K562 (cell line): ENCODE data around the gene ARPC4. TPM values are rescaled to one million over a fixed set of nuclear protein-coding genes. Genes with fewer than 3 reads are reported as not detected.
A peak's percentile ranks its signal among the peaks of the same experiment; 100 is the strongest.

Experiments used
- ATAC-seq: fragments of 200-7000 bp; cut with Tn5 transposase; 3 replicates; pipeline ENCODE4 v1.9.1; 2020; ENCODE audit warnings: moderate library complexity
- BruUV-seq: library from RNA; stranded (reverse); fragments of 400-500 nt; replicated peaks from 2 replicates; lab custom pipeline; 2021; lab: Mats Ljungman, UMichigan
- CTCF ChIA-PET: fragments of 300-600 bp; formaldehyde crosslinking; extraction: SDS; loops from one replicate; lab custom pipeline; 2021; ENCODE audit warnings: low intra/inter-chr PET ratio; lab: Yijun Ruan, JAX
- POLR2A ChIA-PET: fragments of 300-600, 350-650 bp; sonication (Branson Sonifier 250); formaldehyde crosslinking; extraction: SDS; loops from one replicate; lab custom pipeline; 2021; ENCODE audit warnings: antibody characterized with exemption, inconsistent platforms; lab: Yijun Ruan, JAX
- DNase-seq, 4 experiments: peaks; one replicate each; pipeline versions ENCODE4 v3.0.0 to v3.0.0-alpha.2; 2011 to 2018; ENCODE audit warnings: low spot score in 3 of 4, mixed read lengths in 3 of 4; ENCODE audit errors: extremely low read depth in 1 of 4
- FAIRE-seq: peaks from 2 replicates; lab custom pipeline; 2011; peaks lifted over from hg19 to GRCh38; lab: Jason Lieb, UNC
- H2AFZ ChIP-seq: 2 replicates; pipeline ENCODE4 v1.6.0; 2011; ENCODE audit warnings: low read depth, low read length, control low read depth, inconsistent platforms
- H3K27ac ChIP-seq: fragments of 200-600 bp; 3 replicates; pipeline ENCODE4 v1.8.0; 2011; ENCODE audit warnings: low read depth, mild to moderate bottlenecking, control low read depth, inconsistent platforms, low read length, moderate library complexity, mixed read lengths; ENCODE audit errors: extremely low read depth
- H3K27me3 ChIP-seq, 2 experiments: fragments of 300-600 bp in 1 of 2; 2 replicates in 1 of 2; 3 replicates in 1 of 2; pipeline versions ENCODE4 v1.6.0 to v1.8.0; 2011; ENCODE audit warnings: inconsistent platforms in 2 of 2, low read length in 2 of 2, mild to moderate bottlenecking in 1 of 2, mixed read lengths in 1 of 2, moderate library complexity in 1 of 2; ENCODE audit not compliant: control insufficient read depth in 2 of 2, insufficient read depth in 2 of 2
- H3K36me3 ChIP-seq: fragments of 300-600 bp; 3 replicates; pipeline ENCODE4 v1.8.0; 2011; ENCODE audit warnings: mild to moderate bottlenecking, low read length, inconsistent platforms; ENCODE audit not compliant: control insufficient read depth, insufficient read depth
- H3K4me1 ChIP-seq, 2 experiments: fragments of 200-600 bp in 1 of 2; replicated peaks in 1 of 2; 2 replicates in 1 of 2; 3 replicates in 1 of 2; pipeline versions ENCODE4 v1.5.1 to v1.8.0; 2011; ENCODE audit warnings: inconsistent platforms in 2 of 2, low read length in 2 of 2, mild to moderate bottlenecking in 1 of 2, mixed read lengths in 1 of 2, moderate library complexity in 1 of 2; ENCODE audit not compliant: control insufficient read depth in 2 of 2, insufficient read depth in 2 of 2
- H3K4me2 ChIP-seq: 2 replicates; pipeline ENCODE4 v1.6.1; 2011; ENCODE audit warnings: low read length, control low read depth, inconsistent platforms, mixed read lengths; ENCODE audit not compliant: insufficient read depth
- H3K4me3 ChIP-seq: fragments of 200-600 bp; sonication (generic), shearing (Covaris generic); 2 replicates; pipeline ENCODE4 v1.5.1; 2016; ENCODE audit warnings: control low read depth, inconsistent platforms
- H3K79me2 ChIP-seq: fragments of 200-600 bp; 3 replicates; pipeline ENCODE4 v1.8.0; 2011; ENCODE audit warnings: low read length, inconsistent platforms; ENCODE audit not compliant: control insufficient read depth, insufficient read depth
- H3K9ac ChIP-seq, 2 experiments: 2 replicates each; pipeline versions ENCODE4 v1.6.0 to v1.6.1; 2011; ENCODE audit warnings: low read depth in 2 of 2, low read length in 2 of 2, control low read depth in 1 of 2, inconsistent platforms in 1 of 2, mild to moderate bottlenecking in 1 of 2, mixed read lengths in 1 of 2; ENCODE audit not compliant: insufficient read depth in 1 of 2
- H3K9me1 ChIP-seq: one replicate; pipeline ENCODE4 v1.6.0; 2011; ENCODE audit warnings: inconsistent platforms, mild to moderate bottlenecking, low read length, moderate library complexity; ENCODE audit not compliant: control insufficient read depth, insufficient read depth
- H3K9me3 ChIP-seq: replicated peaks from 2 replicates; pipeline ENCODE4 v1.5.1; 2011; ENCODE audit warnings: low read depth, low read length, inconsistent platforms; ENCODE audit not compliant: control insufficient read depth, insufficient read depth
- H4K20me1 ChIP-seq: replicated peaks from 2 replicates; pipeline ENCODE4 v1.6.1; 2011; ENCODE audit warnings: low read length, inconsistent platforms, mixed read lengths; ENCODE audit not compliant: control insufficient read depth, insufficient read depth
- EP300 ChIP-seq: IDR thresholded peaks from 2 replicates; pipeline ENCODE4 v1.6.1; 2012; ENCODE audit warnings: low read length, improper control_type of control experiment
- ERF ChIP-seq: fragments of 450-650 bp; formaldehyde crosslinking; IDR thresholded peaks from 2 replicates; pipeline ENCODE4 v1.4.0; 2020; ENCODE audit warnings: mild to moderate bottlenecking, mixed read lengths
- HDAC2 ChIP-seq: fragments of 450-650 bp; IDR thresholded peaks from 2 replicates; pipeline ENCODE4 v1.6.1; 2016; ENCODE audit warnings: mild to moderate bottlenecking
- HNRNPL ChIP-seq: fragments of 200-400 bp; formaldehyde crosslinking; IDR thresholded peaks from 2 replicates; pipeline ENCODE4 v1.6.1; 2017; ENCODE audit warnings: low read depth, mild to moderate bottlenecking, low read length
- JUND ChIP-seq, 2 experiments: IDR thresholded peaks; 2 replicates in 1 of 2; 3 replicates in 1 of 2; pipeline ENCODE4 v1.6.1; 2011; ENCODE audit warnings: borderline replicate concordance in 2 of 2, low read depth in 2 of 2, low read length in 2 of 2, improper control_type of control experiment in 1 of 2, missing biosample characterization in 1 of 2, missing genetic modification characterization in 1 of 2, missing genetic modification reagents in 1 of 2
- MAZ ChIP-seq, 2 experiments: fragments of 450-650 bp in 1 of 2; sonication (generic) in 1 of 2; formaldehyde crosslinking; IDR thresholded peaks in 1 of 2; conservative IDR thresholded peaks in 1 of 2; 2 replicates each; pipeline versions ENCODE4 v1.4.0 to v1.5.0; 2020; ENCODE audit warnings: mild to moderate bottlenecking in 1 of 2, missing genetic modification reagents in 1 of 2
- NONO ChIP-seq, 2 experiments: fragments of 200-400 bp in 1 of 2; fragments of 450-650 bp in 1 of 2; formaldehyde crosslinking in 1 of 2; IDR thresholded peaks; 2 replicates each; pipeline ENCODE4 v1.6.1; 2017; ENCODE audit warnings: low read depth in 2 of 2, mild to moderate bottlenecking in 2 of 2, moderate library complexity in 2 of 2, low read length in 1 of 2
- NR4A1 ChIP-seq, 2 experiments: fragments of 250-450 bp in 1 of 2; fragments of 450-650 bp in 1 of 2; sonication (Bioruptor Pico) in 1 of 2; IDR thresholded peaks; 2 replicates each; pipeline versions ENCODE4 v1.4.0 to v1.6.1; 2016 to 2020; ENCODE audit warnings: mild to moderate bottlenecking in 2 of 2, missing compliant biosample characterization in 1 of 2, missing genetic modification characterization in 1 of 2, moderate library complexity in 1 of 2
- POLR2AphosphoS2 ChIP-seq: IDR thresholded peaks from 2 replicates; pipeline ENCODE4 v1.6.1; 2012; ENCODE audit warnings: low read length, improper control_type of control experiment
- RBBP5 ChIP-seq: fragments of 200-600 bp; sonication (generic); IDR thresholded peaks from 2 replicates; pipeline ENCODE4 v1.6.1; 2012; ENCODE audit warnings: borderline replicate concordance, mild to moderate bottlenecking, low read length, control low read depth, inconsistent platforms; ENCODE audit not compliant: insufficient read depth, poor library complexity, severe bottlenecking
- RBM22 ChIP-seq: fragments of 200-400 bp; formaldehyde crosslinking; IDR thresholded peaks from 2 replicates; pipeline ENCODE4 v1.6.1; 2018; ENCODE audit warnings: low read length, low read depth; ENCODE audit not compliant: poor library complexity, severe bottlenecking
- SAFB ChIP-seq: fragments of 200-400 bp; formaldehyde crosslinking; IDR thresholded peaks from 2 replicates; pipeline ENCODE4 v1.6.1; 2017; ENCODE audit warnings: low read depth, low read length, borderline replicate concordance
- SMAD4 ChIP-seq: fragments of 250-450 bp; sonication (Bioruptor Pico); conservative IDR thresholded peaks from 2 replicates; pipeline ENCODE4 v1.8.0; 2021; ENCODE audit warnings: inconsistent platforms, mild to moderate bottlenecking, moderate library complexity
- SMARCE1 ChIP-seq: fragments of 450-650 bp; IDR thresholded peaks from 2 replicates; pipeline ENCODE4 v1.7.1; 2016; ENCODE audit warnings: mild to moderate bottlenecking
- WGBS: fragments of 100-300 bp; shearing (Covaris generic); methylation state at CpG from one replicate; pipeline ENCODE4 v1.1.6; 2016; ENCODE audit warnings: low coverage, mixed read lengths; ENCODE audit not compliant: insufficient coverage; ENCODE audit errors: missing lambda C conversion rate; 5-methylcytosine and 5-hydroxymethylcytosine counted together
- in situ Hi-C: fragments of 300-500 bp; cut with MboI; formaldehyde crosslinking; loops from 4 replicates; pipeline ENCODE4 v1.15.0; 2018; ENCODE audit warnings: inconsistent platforms, mixed read lengths
- intact Hi-C: fragments of 100-400 bp; cut with micrococcal nuclease; formaldehyde crosslinking; loops from 2 replicates; pipeline ENCODE4 v1.14.2; 2022
- polyA plus RNA-seq, 8 experiments: library from polyadenylated mRNA; depleted of rRNA in 4 of 8; stranded (reverse) in 5 of 8; unstranded in 3 of 8; fragments of >200 nt; fragmentation: Nextera tagmentation in 2 of 8; fragmentation: Illumina TruSeq in 1 of 8; extraction: Ambion mirVana in 2 of 8; extraction: Trizol in 1 of 8; gene quantifications; 2 replicates each; pipeline versions ENCODE4 v1.2.1 to v1.2.3, GENCODE V29; 2011 to 2014; ENCODE audit warnings: inconsistent platforms in 1 of 8, missing spikeins in 1 of 8
- total RNA-seq, 7 experiments: library from RNA; depleted of rRNA in 6 of 7; stranded (reverse); fragments of >200 nt in 6 of 7; fragmentation: Illumina TruSeq in 2 of 7; extraction: Trizol in 2 of 7; gene quantifications; 2 replicates each; pipeline versions ENCODE4 v1.2.1 to v1.2.3, GENCODE V29; 2011 to 2021; ENCODE audit warnings: low replicate concordance in 1 of 7
- TF ChIP-seq, protein P1 (sequence below): sonication (generic); formaldehyde crosslinking; IDR thresholded peaks from 2 replicates; pipeline ENCODE4 v1.8.1; 2023; ENCODE audit warnings: mild to moderate bottlenecking, missing genetic modification reagents
- TF ChIP-seq, protein P2 (sequence below): fragments of 450-650 bp; formaldehyde crosslinking; IDR thresholded peaks from 2 replicates; pipeline ENCODE4 v1.4.0; 2020; ENCODE audit warnings: mild to moderate bottlenecking, moderate library complexity

Gene ARPC4
- total and polyA plus RNA-seq, 9 of the 15 experiments (the other 6 are each of a cell fraction or from before 2014, with no cell fraction given), result 20.1 to 153 (median 119) TPM

DNA sequence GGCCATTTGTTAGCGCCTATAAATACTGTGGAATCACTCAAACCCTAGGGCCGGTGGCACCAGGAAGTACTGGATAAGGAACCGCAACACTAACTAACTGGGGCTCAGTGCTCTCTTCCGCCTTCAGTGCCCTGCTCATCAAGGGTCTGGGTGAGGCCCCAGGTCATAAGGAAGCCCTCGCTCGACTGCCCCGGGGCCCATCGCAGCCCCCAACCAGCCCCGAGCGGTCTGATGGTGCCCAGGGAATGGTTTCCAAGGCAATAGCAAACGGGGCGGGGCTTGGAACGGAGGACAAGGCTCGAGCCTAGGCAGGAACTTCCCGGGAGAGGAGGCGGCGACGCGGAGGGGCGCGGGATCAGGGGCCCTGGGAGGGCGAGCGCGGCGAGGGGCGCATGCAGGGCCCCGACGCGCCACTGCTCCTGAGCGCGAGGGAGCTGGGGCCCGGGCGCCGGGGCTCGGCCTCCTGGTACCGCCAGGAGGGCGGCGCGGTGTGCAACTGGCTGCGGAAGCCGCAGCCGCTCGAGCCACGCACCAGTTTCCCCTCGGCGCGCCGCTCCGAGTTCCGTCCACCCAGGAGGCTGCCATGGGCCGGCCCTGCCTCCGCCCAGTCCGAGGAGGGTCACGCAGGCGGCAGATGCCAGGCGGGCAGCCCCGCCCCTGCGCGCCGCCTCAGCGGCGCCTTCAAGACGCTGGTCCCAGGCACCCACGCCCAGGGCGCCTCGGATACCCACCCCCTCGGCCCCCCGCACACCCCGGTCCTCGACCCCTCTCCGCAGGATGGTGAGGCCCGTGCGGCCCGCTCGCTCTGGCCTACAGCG is 16.9 kb downstream of the ARPC4 start, which contains the start of gene TTLL3:
TSS of gene TTLL3 (plus strand) at position 648 of the 818 bp plus-strand sequence. CDS start 400 bp downstream, outside the sequence.
- no peaks in the 10 kb centered on the region for H3K9me3 ChIP-seq
- no TSS peak for BruUV-seq
- H3K36me3 ChIP-seq, result peaks cover 78% of the 10 kb centered on the region; the same call in 2 of the 3 replicates
- no peaks in the 10 kb centered on the region for H3K27me3 ChIP-seq
- intact Hi-C loops, result no loop called here
- no peak within 1 kb of the TSS for H3K4me2 ChIP-seq
- no peak for ATAC-seq
- no peak for FAIRE-seq
- DNase-seq, result peak in 2 of 4 experiments; percentile 46 to 49
- no peak within 1 kb of the TSS for H3K4me3 ChIP-seq
- no peaks in the 10 kb centered on the region for H3K9me1 ChIP-seq
- ChIA-PET CTCF (no interaction called here), POLR2A (no interaction called here)
- no peaks in the 10 kb centered on the region for H3K79me2 ChIP-seq
- 0 out of 4 replicates have a peak within 1 kb of the TSS, but pooled peaks of 1 of the 2 experiments have one; percentile 37 for H3K9ac ChIP-seq
- 94% methylated on average over 54 of the region's 76 CpGs for WGBS
- in situ Hi-C loops, result no loop called here
- H4K20me1 ChIP-seq, result 0 out of 2 replicates have a peak, but pooled peaks cover 3% of the 10 kb centered on the region
- peaks cover 0 to 8% of the 10 kb centered on the region in 2 experiments; a peak in 2 of 5 replicates for H3K4me1 ChIP-seq
- no peak within 1 kb of the TSS for H2AFZ ChIP-seq
- H3K27ac ChIP-seq, result no peak within 1 kb of the TSS
- TF ChIP-seq RBBP5 (no peak), SMARCE1 (no peak), NR4A1 (CRISPR knock-in tag; IDR thresholded peaks at IDR 0.05) (no peak), NR4A1 (tag; IDR thresholded peaks at IDR 0.05) (no peak), SAFB (no peak), ERF (CRISPR knock-in tag) (no peak), SMAD4 (CRISPR knock-in tag) (no peak), HDAC2 (no peak), HNRNPL (peak; percentile 62; the same call in 1 of the 2 replicates), POLR2AphosphoS2 (no peak; the same call in 1 of the 2 replicates), MAZ (CRISPR knock-in tag; conservative IDR thresholded peaks at IDR 0.05 in 1 of 2, IDR thresholded peaks at IDR 0.05 in 1 of 2) (no peak), RBM22 (peak; percentile 27), JUND (IDR thresholded peaks at IDR 0.05; ENCODE audit: borderline replicate concordance, low read depth, low read length) (no peak), JUND (tag; IDR thresholded peaks at IDR 0.05; ENCODE audit: borderline replicate concordance, low read depth, low read length) (no peak), NONO (IDR thresholded peaks at IDR 0.05; ENCODE audit: low read depth in 2 of 2, low read length in 1 of 2) (no peak), EP300 (no peak)
- TF ChIP-seq, protein P1, sequence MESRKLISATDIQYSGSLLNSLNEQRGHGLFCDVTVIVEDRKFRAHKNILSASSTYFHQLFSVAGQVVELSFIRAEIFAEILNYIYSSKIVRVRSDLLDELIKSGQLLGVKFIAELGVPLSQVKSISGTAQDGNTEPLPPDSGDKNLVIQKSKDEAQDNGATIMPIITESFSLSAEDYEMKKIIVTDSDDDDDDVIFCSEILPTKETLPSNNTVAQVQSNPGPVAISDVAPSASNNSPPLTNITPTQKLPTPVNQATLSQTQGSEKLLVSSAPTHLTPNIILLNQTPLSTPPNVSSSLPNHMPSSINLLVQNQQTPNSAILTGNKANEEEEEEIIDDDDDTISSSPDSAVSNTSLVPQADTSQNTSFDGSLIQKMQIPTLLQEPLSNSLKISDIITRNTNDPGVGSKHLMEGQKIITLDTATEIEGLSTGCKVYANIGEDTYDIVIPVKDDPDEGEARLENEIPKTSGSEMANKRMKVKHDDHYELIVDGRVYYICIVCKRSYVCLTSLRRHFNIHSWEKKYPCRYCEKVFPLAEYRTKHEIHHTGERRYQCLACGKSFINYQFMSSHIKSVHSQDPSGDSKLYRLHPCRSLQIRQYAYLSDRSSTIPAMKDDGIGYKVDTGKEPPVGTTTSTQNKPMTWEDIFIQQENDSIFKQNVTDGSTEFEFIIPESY (CRISPR knock-in tag), result peak; percentile 75
- TF ChIP-seq, protein P2, sequence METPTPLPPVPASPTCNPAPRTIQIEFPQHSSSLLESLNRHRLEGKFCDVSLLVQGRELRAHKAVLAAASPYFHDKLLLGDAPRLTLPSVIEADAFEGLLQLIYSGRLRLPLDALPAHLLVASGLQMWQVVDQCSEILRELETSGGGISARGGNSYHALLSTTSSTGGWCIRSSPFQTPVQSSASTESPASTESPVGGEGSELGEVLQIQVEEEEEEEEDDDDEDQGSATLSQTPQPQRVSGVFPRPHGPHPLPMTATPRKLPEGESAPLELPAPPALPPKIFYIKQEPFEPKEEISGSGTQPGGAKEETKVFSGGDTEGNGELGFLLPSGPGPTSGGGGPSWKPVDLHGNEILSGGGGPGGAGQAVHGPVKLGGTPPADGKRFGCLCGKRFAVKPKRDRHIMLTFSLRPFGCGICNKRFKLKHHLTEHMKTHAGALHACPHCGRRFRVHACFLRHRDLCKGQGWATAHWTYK (CRISPR knock-in tag), result no peak
